Mesenchymal stem cell (in vitro differentiated cells and primary cell): Measurements from ENCODE around the gene RNU6-9.

Experiments
- DNase-seq: peaks from one replicate; pipeline ENCODE4 v3.0.0-alpha.2; 2013
- H2AFZ ChIP-seq: one replicate; pipeline ENCODE4 v1.6.1; 2013; ENCODE audit warnings: low read depth, mild to moderate bottlenecking, control low read depth, inconsistent platforms, low read length, moderate library complexity
- H2AK5ac ChIP-seq: 2 replicates; pipeline ENCODE4 v1.6.1; 2013; ENCODE audit warnings: low read length, moderate library complexity, mild to moderate bottlenecking, inconsistent platforms; ENCODE audit not compliant: severe bottlenecking
- H2BK120ac ChIP-seq: one replicate; pipeline ENCODE4 v1.6.1; 2013; ENCODE audit warnings: low read depth, mild to moderate bottlenecking, inconsistent platforms, low read length, moderate library complexity
- H2BK12ac ChIP-seq, 2 experiments: one replicate each; pipeline ENCODE4 v1.6.1; 2013; ENCODE audit warnings: inconsistent platforms in 2 of 2, low read length in 2 of 2, mild to moderate bottlenecking in 2 of 2, moderate library complexity in 2 of 2, control low read depth in 1 of 2
- H2BK15ac ChIP-seq: one replicate; pipeline ENCODE4 v1.6.1; 2013; ENCODE audit warnings: mild to moderate bottlenecking, low read depth, inconsistent platforms; ENCODE audit not compliant: poor library complexity, severe bottlenecking
- H2BK5ac ChIP-seq: 2 replicates; pipeline ENCODE4 v1.6.1; 2013; ENCODE audit warnings: low read depth, mild to moderate bottlenecking, low read length, control low read depth, inconsistent platforms; ENCODE audit not compliant: poor library complexity, severe bottlenecking
- H3K14ac ChIP-seq, 2 experiments: one replicate each; pipeline ENCODE4 v1.6.1; 2013; ENCODE audit warnings: inconsistent platforms in 2 of 2, low read length in 2 of 2, control low read depth in 1 of 2, mild to moderate bottlenecking in 1 of 2, moderate library complexity in 1 of 2
- H3K18ac ChIP-seq, 2 experiments: one replicate each; pipeline ENCODE4 v1.6.1; 2013; ENCODE audit warnings: inconsistent platforms in 2 of 2, low read length in 2 of 2, control low read depth in 1 of 2, low read depth in 1 of 2, mild to moderate bottlenecking in 1 of 2
- H3K23ac ChIP-seq, 2 experiments: one replicate each; pipeline ENCODE4 v1.6.1; 2013; ENCODE audit warnings: inconsistent platforms in 2 of 2, low read length in 2 of 2, mild to moderate bottlenecking in 2 of 2, moderate library complexity in 2 of 2, control low read depth in 1 of 2
- H3K27ac ChIP-seq: 2 replicates; pipeline ENCODE4 v1.5.1; 2013; ENCODE audit warnings: mild to moderate bottlenecking, moderate library complexity, low read length, control low read depth, inconsistent platforms; ENCODE audit not compliant: poor library complexity, severe bottlenecking
- H3K27me3 ChIP-seq, 2 experiments: 2 replicates each; pipeline versions ENCODE4 v1.6.1 to v1.7.0; 2013; ENCODE audit warnings: low read length in 2 of 2, mild to moderate bottlenecking in 2 of 2, moderate library complexity in 2 of 2, control low read depth in 1 of 2, inconsistent platforms in 1 of 2; ENCODE audit not compliant: control insufficient read depth in 1 of 2, insufficient read depth in 1 of 2
- H3K36me3 ChIP-seq, 2 experiments: 2 replicates each; pipeline versions ENCODE4 v1.6.1 to v1.7.0; 2013; ENCODE audit warnings: low read length in 2 of 2, control low read depth in 1 of 2, inconsistent platforms in 1 of 2, low read depth in 1 of 2, mild to moderate bottlenecking in 1 of 2; ENCODE audit not compliant: insufficient read depth in 2 of 2, control insufficient read depth in 1 of 2
- H3K4ac ChIP-seq, 2 experiments: one replicate each; pipeline ENCODE4 v1.6.1; 2013; ENCODE audit warnings: inconsistent platforms in 2 of 2, low read length in 2 of 2, mild to moderate bottlenecking in 2 of 2, moderate library complexity in 2 of 2, control low read depth in 1 of 2, low read depth in 1 of 2
- H3K4me1 ChIP-seq: 2 replicates; pipeline ENCODE4 v1.6.1; 2013; ENCODE audit warnings: low read depth, low read length, control low read depth; ENCODE audit not compliant: control insufficient read depth, insufficient read depth
- H3K4me2 ChIP-seq: 2 replicates; pipeline ENCODE4 v1.6.1; 2013; ENCODE audit warnings: low read length, mild to moderate bottlenecking, inconsistent platforms; ENCODE audit not compliant: poor library complexity, severe bottlenecking
- H3K4me3 ChIP-seq, 2 experiments: 2 replicates each; pipeline versions ENCODE4 v1.5.1 to v1.7.0; 2013; ENCODE audit warnings: low read length in 2 of 2, mild to moderate bottlenecking in 2 of 2, control low read depth in 1 of 2, low read depth in 1 of 2; ENCODE audit not compliant: insufficient read depth in 1 of 2
- H3K79me1 ChIP-seq: replicated peaks from 2 replicates; pipeline ENCODE4 v1.6.1; 2013; ENCODE audit warnings: mild to moderate bottlenecking, control low read depth, low read length, inconsistent platforms; ENCODE audit not compliant: poor library complexity, severe bottlenecking
- H3K9ac ChIP-seq: 2 replicates; pipeline ENCODE4 v1.7.0; 2013; ENCODE audit warnings: mild to moderate bottlenecking, low read length, moderate library complexity
- H3K9me3 ChIP-seq: 2 replicates; pipeline ENCODE4 v1.7.0; 2013; ENCODE audit warnings: mild to moderate bottlenecking, low read length; ENCODE audit not compliant: control insufficient read depth
- H4K8ac ChIP-seq: one replicate; pipeline ENCODE4 v1.6.1; 2013; ENCODE audit warnings: inconsistent platforms, mild to moderate bottlenecking, low read length, moderate library complexity
- H4K91ac ChIP-seq: one replicate; pipeline ENCODE4 v1.6.1; 2013; ENCODE audit warnings: mild to moderate bottlenecking, low read length, inconsistent platforms
- WGBS: methylation state at CpG from one replicate; pipeline ENCODE4 v1.1.7; 2013; ENCODE audit warnings: mixed read lengths; 5-methylcytosine and 5-hydroxymethylcytosine counted together

Gene RNU6-9

GRCh38 chr19:854549-854948, 38.7 kb upstream of the RNU6-9 start:
- Histone ChIP-seq H2BK120ac (no peak overlapping the region), H2AFZ (no peak overlapping the region), H4K8ac (no peak overlapping the region), H3K14ac (no peak overlapping the region), H3K9ac (no peak overlapping the region), H3K4ac (no peak overlapping the region), H2BK15ac (no peak overlapping the region), H3K79me1 (no peaks in the 10 kb centered on the region), H2AK5ac (no peak overlapping the region), H3K23ac (no peak overlapping the region), H3K4me2 (no peak overlapping the region), H3K4me3 (no peak overlapping the region), H3K4me1 (peaks cover 13% of the 10 kb centered on the region), H2BK12ac (no peak overlapping the region), H3K36me3 (no peaks in the 10 kb centered on the region), H2BK5ac (no peak overlapping the region), H4K91ac (no peak overlapping the region), H3K27me3 (no peaks in the 10 kb centered on the region), H3K27ac (no peak overlapping the region), H3K9me3 (no peaks in the 10 kb centered on the region), H3K18ac (no peak overlapping the region)
- WGBS = 93% methylated on average over 4 of the region's 6 CpGs
- DNase-seq = no peak

DNA sequence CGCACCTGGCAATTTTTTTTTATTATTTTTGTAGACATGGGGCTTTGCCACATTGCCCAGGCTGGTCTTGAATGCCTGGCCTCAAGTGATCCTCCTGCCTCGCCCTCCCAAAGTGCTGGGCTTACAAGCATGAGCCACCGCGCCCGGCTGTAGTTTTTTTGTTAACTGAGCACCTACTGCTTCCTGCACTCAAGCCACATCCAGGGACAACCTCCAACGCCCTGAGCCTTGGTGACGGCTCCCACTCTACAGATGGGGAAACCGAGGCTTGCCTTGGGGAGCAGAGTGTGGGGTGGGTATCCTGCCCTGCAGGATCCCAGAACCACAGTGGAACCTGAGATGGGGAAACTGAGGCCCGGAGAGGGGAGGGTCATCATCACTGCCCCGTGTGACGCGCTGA, 38.1 kb upstream of the RNU6-9 start:
- H3K4me3 ChIP-seq = no peak overlapping the region
- H4K91ac ChIP-seq = no peak overlapping the region
- H3K79me1 ChIP-seq = no peaks in the 10 kb centered on the region
- no peak overlapping the region for H4K8ac ChIP-seq
- H3K4ac ChIP-seq = no peak overlapping the region
- no peak overlapping the region for H2BK15ac ChIP-seq
- H3K9ac ChIP-seq = no peak overlapping the region
- no peak overlapping the region for H3K18ac ChIP-seq
- no peak overlapping the region for H3K14ac ChIP-seq
- no peak overlapping the region for H3K4me2 ChIP-seq
- no peaks in the 10 kb centered on the region for H3K9me3 ChIP-seq
- H2BK5ac ChIP-seq = no peak overlapping the region
- no peak for DNase-seq
- H3K36me3 ChIP-seq = no peaks in the 10 kb centered on the region
- H3K27ac ChIP-seq = no peak overlapping the region
- WGBS = 87% methylated on average over 12 of the region's 12 CpGs
- H2AFZ ChIP-seq = no peak overlapping the region
- no peak overlapping the region for H2BK120ac ChIP-seq
- H2BK12ac ChIP-seq = peak overlapping the region in 1 of 2 experiments; percentile 48
- no peaks in the 10 kb centered on the region for H3K27me3 ChIP-seq
- no peak overlapping the region for H3K23ac ChIP-seq
- no peak overlapping the region for H2AK5ac ChIP-seq
- H3K4me1 ChIP-seq = peaks cover 15% of the 10 kb centered on the region

GRCh38 chr19:855566-856120, 37.6 kb upstream of the RNU6-9 start:
- H2AFZ ChIP-seq = no peak overlapping the region
- 88% methylated on average over 40 of the region's 40 CpGs for WGBS
- H3K4me3 ChIP-seq = no peak overlapping the region
- H2AK5ac ChIP-seq = no peak overlapping the region
- H3K9ac ChIP-seq = no peak overlapping the region
- no peak for DNase-seq
- H3K23ac ChIP-seq = no peak overlapping the region
- H3K36me3 ChIP-seq = no peaks in the 10 kb centered on the region
- no peak overlapping the region for H2BK12ac ChIP-seq
- H2BK5ac ChIP-seq = no peak overlapping the region
- H3K27ac ChIP-seq = no peak overlapping the region
- no peak overlapping the region for H2BK15ac ChIP-seq
- H2BK120ac ChIP-seq = no peak overlapping the region
- H3K79me1 ChIP-seq = no peaks in the 10 kb centered on the region
- H4K8ac ChIP-seq = no peak overlapping the region
- no peak overlapping the region for H3K14ac ChIP-seq
- H3K4ac ChIP-seq = no peak overlapping the region
- H4K91ac ChIP-seq = no peak overlapping the region
- no peaks in the 10 kb centered on the region for H3K27me3 ChIP-seq
- no peaks in the 10 kb centered on the region for H3K9me3 ChIP-seq
- H3K4me1 ChIP-seq = peaks cover 14% of the 10 kb centered on the region
- H3K4me2 ChIP-seq = no peak overlapping the region
- no peak overlapping the region for H3K18ac ChIP-seq

GRCh38 chr19:858284-858683, 35.0 kb upstream of the RNU6-9 start:
- H2BK5ac ChIP-seq = no peak overlapping the region
- H3K4me3 ChIP-seq = no peak overlapping the region
- no peak overlapping the region for H2BK120ac ChIP-seq
- H2AFZ ChIP-seq = no peak overlapping the region
- H2AK5ac ChIP-seq = no peak overlapping the region
- H3K9ac ChIP-seq = no peak overlapping the region
- no peak overlapping the region for H4K91ac ChIP-seq
- H3K4me2 ChIP-seq = no peak overlapping the region
- no peaks in the 10 kb centered on the region for H3K79me1 ChIP-seq
- no peak overlapping the region for H3K23ac ChIP-seq
- no peak overlapping the region for H3K18ac ChIP-seq
- H3K27me3 ChIP-seq = no peaks in the 10 kb centered on the region
- no peak overlapping the region for H4K8ac ChIP-seq
- H2BK12ac ChIP-seq = no peak overlapping the region
- H2BK15ac ChIP-seq = no peak overlapping the region
- peaks cover 0 to 3% of the 10 kb centered on the region in 2 experiments for H3K36me3 ChIP-seq
- H3K14ac ChIP-seq = no peak overlapping the region
- no peak for DNase-seq
- H3K27ac ChIP-seq = no peak overlapping the region
- 75% methylated on average over 8 of the region's 9 CpGs for WGBS
- peaks cover 27% of the 10 kb centered on the region for H3K4me1 ChIP-seq
- no peak overlapping the region for H3K4ac ChIP-seq
- no peaks in the 10 kb centered on the region for H3K9me3 ChIP-seq
